Neuronal stem cell (in vitro differentiated cells): ENCODE data around the gene MLKL.
"Not testable (repeated sequence)": the region's sequence is repeated elsewhere in the genome, so short reads cannot be mapped to it uniquely, and the experiment has no call there.

ENCODE experiments used
- DNase-seq: peaks from one replicate; pipeline ENCODE4 v3.0.0-alpha.2; 2013; ENCODE audit warnings: low spot score
- H2AFZ ChIP-seq: one replicate; pipeline ENCODE4 v1.6.1; 2013; ENCODE audit warnings: mild to moderate bottlenecking, low read length, inconsistent platforms
- H2AK5ac ChIP-seq: 2 replicates; pipeline ENCODE4 v1.6.1; 2013; ENCODE audit warnings: low read depth, mild to moderate bottlenecking, inconsistent platforms, low read length, moderate library complexity, mixed read lengths
- H2BK120ac ChIP-seq: 2 replicates; pipeline ENCODE4 v1.6.1; 2013; ENCODE audit warnings: low read depth, mild to moderate bottlenecking, inconsistent platforms, low read length, moderate library complexity, mixed read lengths
- H2BK12ac ChIP-seq: one replicate; pipeline ENCODE4 v1.6.1; 2013; ENCODE audit warnings: low read length, inconsistent platforms
- H2BK15ac ChIP-seq: 2 replicates; pipeline ENCODE4 v1.6.1; 2013; ENCODE audit warnings: mild to moderate bottlenecking, low read length, inconsistent platforms, mixed read lengths
- H2BK5ac ChIP-seq: one replicate; pipeline ENCODE4 v1.6.1; 2013; ENCODE audit warnings: inconsistent platforms, mild to moderate bottlenecking, low read length, moderate library complexity
- H3K14ac ChIP-seq: one replicate; pipeline ENCODE4 v1.6.1; 2013; ENCODE audit warnings: low read length, inconsistent platforms
- H3K18ac ChIP-seq: 2 replicates; pipeline ENCODE4 v1.6.1; 2013; ENCODE audit warnings: low read length, inconsistent platforms
- H3K23ac ChIP-seq: 2 replicates; pipeline ENCODE4 v1.6.1; 2013; ENCODE audit warnings: low read depth, mild to moderate bottlenecking, mixed read lengths, low read length, inconsistent platforms; ENCODE audit not compliant: poor library complexity
- H3K27ac ChIP-seq: replicated peaks from 3 replicates; pipeline ENCODE4 v1.5.1; 2013; ENCODE audit warnings: low read length, inconsistent platforms
- H3K27me3 ChIP-seq, 3 experiments: 2 replicates each; pipeline ENCODE4 v1.6.1; 2013; ENCODE audit warnings: low read length in 3 of 3, mild to moderate bottlenecking in 2 of 3, inconsistent platforms in 1 of 3, low read depth in 1 of 3, mixed read lengths in 1 of 3, moderate library complexity in 1 of 3; ENCODE audit not compliant: control insufficient read depth in 3 of 3, insufficient read depth in 3 of 3
- H3K36me3 ChIP-seq, 2 donors: replicated peaks in 1 of 2; 2 replicates each; pipeline ENCODE4 v1.6.1; 2013; ENCODE audit warnings: low read length in 2 of 2; ENCODE audit not compliant: control insufficient read depth in 2 of 2, insufficient read depth in 2 of 2
- H3K4ac ChIP-seq: 2 replicates; pipeline ENCODE4 v1.6.1; 2013; ENCODE audit warnings: inconsistent platforms, mild to moderate bottlenecking, low read length, moderate library complexity
- H3K4me1 ChIP-seq, 2 donors: 1 replicate in 1 of 2; 2 replicates in 1 of 2; pipeline ENCODE4 v1.6.1; 2013; ENCODE audit warnings: low read length in 2 of 2, low read depth in 1 of 2; ENCODE audit not compliant: control insufficient read depth in 2 of 2, insufficient read depth in 1 of 2
- H3K4me2 ChIP-seq: one replicate; pipeline ENCODE4 v1.6.1; 2013; ENCODE audit warnings: mild to moderate bottlenecking, low read length, inconsistent platforms; ENCODE audit not compliant: insufficient read depth, poor library complexity, severe bottlenecking
- H3K4me3 ChIP-seq, 2 donors: 2 replicates each; pipeline ENCODE4 v1.5.1; 2013; ENCODE audit warnings: low read length in 2 of 2, mild to moderate bottlenecking in 2 of 2, inconsistent platforms in 1 of 2, moderate library complexity in 1 of 2
- H3K79me1 ChIP-seq: one replicate; pipeline ENCODE4 v1.6.1; 2013; ENCODE audit warnings: low read depth, mild to moderate bottlenecking, inconsistent platforms, low read length, moderate library complexity
- H3K9ac ChIP-seq: one replicate; pipeline ENCODE4 v1.6.1; 2013; ENCODE audit warnings: mild to moderate bottlenecking, low read depth, low read length, inconsistent platforms; ENCODE audit not compliant: poor library complexity
- H3K9me3 ChIP-seq, 2 donors: replicated peaks in 1 of 2; 2 replicates each; pipeline versions ENCODE3 to v1.6.1; 2013; ENCODE audit warnings: low read length in 2 of 2, mild to moderate bottlenecking in 2 of 2, inconsistent platforms in 1 of 2, low read depth in 1 of 2, mixed read lengths in 1 of 2, moderate library complexity in 1 of 2; ENCODE audit not compliant: control insufficient read depth in 2 of 2, insufficient read depth in 1 of 2
- H4K8ac ChIP-seq: one replicate; pipeline ENCODE4 v1.6.1; 2013; ENCODE audit warnings: low read depth, mild to moderate bottlenecking, inconsistent platforms, low read length, moderate library complexity
- H4K91ac ChIP-seq: one replicate; pipeline ENCODE4 v1.6.1; 2013; ENCODE audit warnings: low read length, low read depth, mild to moderate bottlenecking, inconsistent platforms; ENCODE audit not compliant: poor library complexity
- WGBS, 2 donors: extraction: QIAGEN DNeasy Blood & Tissue Kit; methylation state at CpG; one replicate each; pipeline ENCODE4 v1.1.7; 2013; ENCODE audit warnings: missing lambda C conversion rate in 2 of 2, mixed read lengths in 1 of 2; ENCODE audit not compliant: insufficient read length in 2 of 2, insufficient replicate concordance in 1 of 2; ENCODE audit errors: extremely low coverage in 2 of 2; 5-methylcytosine and 5-hydroxymethylcytosine counted together

MLKL gene

GRCh38 chr16:74723256-74723655, 22.6 kb upstream of the MLKL start:
- Histone ChIP-seq H3K14ac (no peak overlapping the region), H3K27me3 (peaks cover 0 to 6% (median 3%) of the 10 kb centered on the region in 3 experiments), H2AFZ (no peak overlapping the region), H4K91ac (no peak overlapping the region), H3K4ac (no peak overlapping the region), H2BK5ac (no peak overlapping the region), H3K4me1 (peaks cover 2 to 8% of the 10 kb centered on the region in 2 donors), H3K23ac (peak overlapping the region; percentile 23), H3K36me3 (no peaks in the 10 kb centered on the region), H2BK12ac (no peak overlapping the region), H3K18ac (peak overlapping the region; percentile 40), H3K79me1 (no peaks in the 10 kb centered on the region), H3K4me2 (no peak overlapping the region), H3K4me3 (no peak overlapping the region), H4K8ac (no peak overlapping the region), H2BK15ac (no peak overlapping the region), H2BK120ac (no peak overlapping the region), H2AK5ac (no peak overlapping the region), H3K27ac (no peak overlapping the region), H3K9me3 (peaks cover 7% of the 10 kb centered on the region in 2 donors), H3K9ac (no peak overlapping the region)
- no CpG with 5 or more reads among the region's 7 CpGs for WGBS, 2 donors
- DNase-seq: no peak

GRCh38 chr16:74722156-74722555, 21.5 kb upstream of the MLKL start:
- H3K23ac ChIP-seq, H3K4ac ChIP-seq, DNase-seq, H3K18ac ChIP-seq, H3K4me2 ChIP-seq, H3K27me3 ChIP-seq, H3K4me1 ChIP-seq, H3K36me3 ChIP-seq, H2BK15ac ChIP-seq, H2AFZ ChIP-seq, H3K9ac ChIP-seq, H3K4me3 ChIP-seq, H2BK5ac ChIP-seq, H3K9me3 ChIP-seq, H3K14ac ChIP-seq, H2BK120ac ChIP-seq, H2AK5ac ChIP-seq, H2BK12ac ChIP-seq, H4K91ac ChIP-seq, H3K27ac ChIP-seq, H3K79me1 ChIP-seq, H4K8ac ChIP-seq: not testable (repeated sequence)
- WGBS, 2 donors: no CpG with 5 or more reads among the region's 2 CpGs

- no peak overlapping the region for H2BK15ac ChIP-seq
- H2BK120ac ChIP-seq: peak overlapping the region; percentile 53
- WGBS, 2 donors: no CpG with 5 or more reads among the region's 11 CpGs
- no peaks in the 10 kb centered on the region for H3K36me3 ChIP-seq
- H4K91ac ChIP-seq: no peak overlapping the region
- no peaks in the 10 kb centered on the region for H3K79me1 ChIP-seq
- peak overlapping the region; percentile 50 for H3K9ac ChIP-seq
- H3K27ac ChIP-seq: no peak overlapping the region
- H2AK5ac ChIP-seq: peak overlapping the region; percentile 25
- H2BK5ac ChIP-seq: no peak overlapping the region
- no peak overlapping the region for H3K4me3 ChIP-seq
- no peak overlapping the region for H2AFZ ChIP-seq
- H3K4ac ChIP-seq: no peak overlapping the region
- H3K23ac ChIP-seq: no peak overlapping the region
- peak overlapping the region; percentile 23 for H4K8ac ChIP-seq
- H3K4me1 ChIP-seq: peaks cover 2 to 8% of the 10 kb centered on the region in 2 donors
- no peak overlapping the region for H3K4me2 ChIP-seq
- peaks cover 0 to 6% (median 3%) of the 10 kb centered on the region in 3 experiments for H3K27me3 ChIP-seq
- H3K14ac ChIP-seq: no peak overlapping the region
- no peak for DNase-seq
- peaks cover 2% of the 10 kb centered on the region in 2 donors for H3K9me3 ChIP-seq
- H2BK12ac ChIP-seq: no peak overlapping the region
- peak overlapping the region; percentile 73 for H3K18ac ChIP-seq
Observed at GRCh38 chr16:74721716-74722115, 21.1 kb upstream of the MLKL start.

- H4K91ac ChIP-seq: no peak overlapping the region
- H3K18ac ChIP-seq: no peak overlapping the region
- H3K27me3 ChIP-seq: peaks cover 0 to 3% (median 3%) of the 10 kb centered on the region in 3 experiments
- H2AK5ac ChIP-seq: no peak overlapping the region
- no peak overlapping the region for H3K9ac ChIP-seq
- H4K8ac ChIP-seq: no peak overlapping the region
- no peaks in the 10 kb centered on the region for H3K36me3 ChIP-seq
- no peak overlapping the region for H3K23ac ChIP-seq
- H3K27ac ChIP-seq: no peak overlapping the region
- H2BK15ac ChIP-seq: no peak overlapping the region
- no peak overlapping the region for H3K4me2 ChIP-seq
- H3K4me1 ChIP-seq: peaks cover 2 to 8% of the 10 kb centered on the region in 2 donors
- H3K79me1 ChIP-seq: no peaks in the 10 kb centered on the region
- DNase-seq: no peak
- H3K4me3 ChIP-seq: no peak overlapping the region
- H2BK120ac ChIP-seq: no peak overlapping the region
- H2BK12ac ChIP-seq: no peak overlapping the region
- no peak overlapping the region for H2BK5ac ChIP-seq
- no peak overlapping the region for H3K4ac ChIP-seq
- H3K9me3 ChIP-seq: no peaks in the 10 kb centered on the region
- H3K14ac ChIP-seq: no peak overlapping the region
- no peak overlapping the region for H2AFZ ChIP-seq
- WGBS, 2 donors: no CpG with 5 or more reads among the region's 5 CpGs
Observed at GRCh38 chr16:74720579-74720978, 19.9 kb upstream of the MLKL start.
